Adipose tissue (tissue), 3 donors: ENCODE measurements around the gene MLLT3. TPM values are rescaled to one million over a fixed set of nuclear protein-coding genes. Genes with fewer than 3 reads are reported as not detected.

Source experiments
- H3K27ac ChIP-seq: one replicate; pipeline ENCODE4 v1.5.1; 2013; ENCODE audit warnings: low read depth, low read length
- WGBS, 3 donors: extraction: QIAGEN DNeasy Blood & Tissue Kit; methylation state at CpG; one replicate each; pipeline ENCODE4 v1.1.7; 2013; 5-methylcytosine and 5-hydroxymethylcytosine counted together
- polyA plus RNA-seq, 3 donors: library from polyadenylated mRNA; stranded (reverse); fragments of 200-250 nt; gene quantifications; one replicate each; pipeline ENCODE4 v1.2.3, GENCODE V29; 2013
- donor health status: healthy with polysubstance abuse.
- donor health status: Bipolar disorder and iron deficiency.
- donor health status: healthy.

MLLT3 gene
- polyA plus RNA-seq, 3 donors, result 2.5 to 10.7 (median 5.9) TPM

DNA sequence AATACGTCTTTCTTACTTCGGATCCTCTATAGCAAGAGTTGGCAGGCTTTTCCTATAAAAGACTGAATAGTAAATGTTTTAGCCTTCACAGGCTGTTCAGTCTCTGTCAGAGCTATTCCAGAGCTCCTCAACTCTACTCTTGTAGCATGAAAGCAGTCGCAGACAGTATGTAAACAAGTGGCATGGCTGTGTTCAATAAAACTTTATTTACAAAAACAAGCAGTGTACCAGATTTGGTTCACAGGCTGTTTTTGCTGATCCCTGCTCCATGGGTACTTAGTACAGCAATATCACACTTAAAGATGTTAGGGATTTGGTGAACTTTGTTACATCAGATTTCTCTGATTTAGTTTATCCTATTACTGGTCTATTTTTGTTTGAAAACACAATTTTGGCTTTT, 235.2 kb downstream of the MLLT3 start:
- WGBS, 3 donors, result 87 to 93% (median 89%) methylated on average over 3 of the region's 3 CpGs
- H3K27ac ChIP-seq, result no peak overlapping the region

DNA sequence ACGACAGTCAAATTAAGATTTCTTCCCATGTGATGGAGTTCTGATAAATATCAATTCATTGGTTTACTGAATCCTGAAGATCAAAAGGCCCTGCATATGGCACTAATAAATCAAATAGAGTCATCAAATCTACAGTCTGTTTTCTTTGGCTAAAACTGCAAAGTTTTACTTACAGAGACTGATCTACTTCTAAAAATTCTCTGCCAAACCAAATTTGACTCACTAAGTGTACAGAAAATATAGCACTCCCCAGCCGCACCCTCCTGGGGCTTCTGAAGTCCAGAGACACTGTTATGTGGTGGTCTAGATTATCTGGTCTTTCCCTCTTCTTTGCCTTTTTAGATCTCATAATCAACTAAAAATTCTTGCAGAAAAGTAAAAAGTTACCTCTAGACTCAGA, 237.7 kb downstream of the MLLT3 start:
- 82 to 87% (median 84%) methylated on average over 2 of the region's 2 CpGs for WGBS, 3 donors
- H3K27ac ChIP-seq, result no peak overlapping the region

GRCh38 chr9:20382460-20383071, 239.7 kb downstream of the MLLT3 start:
- 38 to 61% (median 49%) methylated on average over 2 of the region's 2 CpGs for WGBS, 3 donors
- H3K27ac ChIP-seq, result no peak overlapping the region

- no peak overlapping the region for H3K27ac ChIP-seq
- WGBS, 3 donors, result 56 to 87% (median 57%) methylated on average over 5 of the region's 5 CpGs
These were observed 241.8 kb downstream of the MLLT3 start for GRCh38 chr9:20380546-20380945.

DNA sequence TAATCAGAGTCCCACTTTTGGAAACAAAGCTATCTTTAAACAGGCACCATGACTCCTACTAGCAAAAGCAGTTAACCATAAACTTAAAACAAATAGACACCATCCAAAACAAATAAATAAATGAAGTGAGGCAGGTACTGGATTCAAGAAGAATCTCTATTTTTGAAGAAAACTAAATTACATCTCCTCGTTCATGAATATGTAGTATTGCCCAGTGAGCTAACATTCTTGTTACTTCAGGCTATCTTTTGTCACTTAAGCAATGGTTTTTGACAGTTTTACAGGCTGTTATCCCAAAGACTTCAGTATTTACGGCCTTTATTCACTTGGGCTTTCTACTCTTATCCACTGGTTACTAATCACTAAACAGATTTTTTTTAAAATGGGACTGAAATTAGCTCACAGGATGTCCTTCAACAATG, 242.5 kb downstream of the MLLT3 start:
- WGBS, 3 donors, result 49 to 72% (median 57%) methylated on average over 2 of the region's 2 CpGs
- no peak overlapping the region for H3K27ac ChIP-seq

GRCh38 chr9:20378851-20379250, 243.4 kb downstream of the MLLT3 start:
- H3K27ac ChIP-seq, result no peak overlapping the region
- WGBS, 3 donors, result 56 to 71% (median 68%) methylated on average over 3 of the region's 3 CpGs

DNA sequence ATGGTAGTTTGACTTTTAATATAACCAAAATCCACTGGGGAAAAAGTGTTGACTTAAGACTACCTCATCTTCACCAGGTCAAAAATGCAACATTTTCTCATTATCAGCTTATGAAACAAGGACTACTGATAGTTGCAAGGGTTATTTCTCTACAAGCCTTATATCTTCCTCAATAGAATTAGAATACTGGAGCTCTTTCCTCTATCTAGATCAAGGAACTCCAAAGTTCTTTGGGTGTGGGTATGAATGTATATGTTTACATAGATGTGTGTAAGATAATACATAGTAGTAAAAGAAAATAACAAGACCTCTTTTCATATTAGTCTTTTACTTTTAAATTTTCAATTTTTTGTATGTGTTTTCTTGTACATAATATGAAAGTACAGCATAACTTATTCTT, 244.5 kb downstream of the MLLT3 start:
- no peak overlapping the region for H3K27ac ChIP-seq

GRCh38 chr9:20376731-20377375, 245.4 kb downstream of the MLLT3 start:
- no peak overlapping the region for H3K27ac ChIP-seq
- WGBS, 3 donors, result 41 to 75% (median 47%) methylated on average over 4 of the region's 4 CpGs

GRCh38 chr9:20376042-20376441, 246.3 kb downstream of the MLLT3 start:
- WGBS, 3 donors, result 77 to 93% (median 79%) methylated on average over 4 of the region's 4 CpGs
- no peak overlapping the region for H3K27ac ChIP-seq

DNA sequence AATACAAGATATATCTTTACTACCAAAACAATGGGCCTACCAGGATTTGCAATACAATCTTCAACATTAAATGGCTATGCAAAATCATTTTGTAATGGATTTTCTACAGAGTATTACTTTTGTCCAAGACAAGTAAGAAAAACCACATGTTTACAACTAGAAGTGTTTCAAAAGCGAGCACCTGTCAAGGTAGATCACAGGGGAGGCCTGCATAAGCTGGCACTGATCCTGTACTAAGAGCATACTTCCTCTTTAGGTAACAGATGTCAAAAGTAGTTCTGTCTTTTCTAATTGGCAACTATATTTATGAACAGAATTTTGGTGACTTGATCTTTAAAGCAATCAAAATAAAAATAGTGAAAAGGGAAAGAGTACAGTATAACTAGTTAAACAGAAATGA, 249.0 kb downstream of the MLLT3 start:
- WGBS, 3 donors, result 49 to 76% (median 73%) methylated on average over 1 of the region's 1 CpG
- no peak overlapping the region for H3K27ac ChIP-seq

DNA sequence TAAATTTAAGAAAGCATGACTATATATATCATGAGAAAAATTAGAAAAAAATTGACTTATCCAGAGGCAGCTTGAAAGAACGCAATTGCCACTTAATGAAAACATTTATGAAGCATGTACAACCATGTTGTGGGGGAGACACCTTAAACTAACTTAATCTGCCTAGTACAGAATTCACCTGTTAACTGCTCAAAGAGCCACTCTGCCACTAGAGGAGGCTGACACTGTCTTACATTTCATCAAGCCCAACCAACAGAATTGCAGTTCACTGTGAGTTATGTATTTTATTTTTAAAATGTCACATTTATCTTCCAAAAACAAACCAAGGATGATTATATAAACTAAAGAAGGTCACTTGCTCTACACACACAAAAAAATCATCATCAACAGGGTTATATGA, 252.9 kb downstream of the MLLT3 start:
- 97 to 98% (median 98%) methylated on average over 1 of the region's 1 CpG for WGBS, 3 donors
- H3K27ac ChIP-seq, result no peak overlapping the region

- 94 to 98% (median 97%) methylated on average over 3 of the region's 3 CpGs for WGBS, 3 donors
- no peak overlapping the region for H3K27ac ChIP-seq
These were observed 254.4 kb downstream of the MLLT3 start for GRCh38 chr9:20367855-20368254.

GRCh38 chr9:20364959-20365358, 257.3 kb downstream of the MLLT3 start:
- WGBS, 3 donors, result 60 to 73% (median 63%) methylated on average over 3 of the region's 3 CpGs

DNA sequence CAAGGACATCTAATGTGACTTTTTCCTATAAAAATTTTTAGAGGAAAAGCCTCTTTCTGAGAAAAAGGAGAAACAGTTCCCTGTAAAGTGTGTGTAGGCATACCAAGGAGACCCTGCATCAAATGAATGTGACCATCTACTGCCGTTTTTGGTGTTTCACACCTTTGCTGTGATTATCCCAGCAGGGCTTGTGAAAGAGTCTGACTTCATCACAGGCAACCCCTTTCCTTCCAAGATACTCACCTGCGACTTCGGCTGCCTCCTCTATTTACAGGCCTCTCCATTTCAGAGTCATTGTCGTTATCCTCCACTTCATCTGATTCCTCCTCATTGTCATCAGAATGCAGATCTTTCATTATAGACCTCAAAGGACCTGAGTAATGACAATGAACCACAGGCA, 259.1 kb downstream of the MLLT3 start:
- WGBS, 3 donors, result 87 to 91% (median 90%) methylated on average over 4 of the region's 4 CpGs
- no peak overlapping the region for H3K27ac ChIP-seq

More at GRCh38 chr9:20364959-20365358, 257.3 kb downstream of the MLLT3 start:
- no peak overlapping the region for H3K27ac ChIP-seq

DNA sequence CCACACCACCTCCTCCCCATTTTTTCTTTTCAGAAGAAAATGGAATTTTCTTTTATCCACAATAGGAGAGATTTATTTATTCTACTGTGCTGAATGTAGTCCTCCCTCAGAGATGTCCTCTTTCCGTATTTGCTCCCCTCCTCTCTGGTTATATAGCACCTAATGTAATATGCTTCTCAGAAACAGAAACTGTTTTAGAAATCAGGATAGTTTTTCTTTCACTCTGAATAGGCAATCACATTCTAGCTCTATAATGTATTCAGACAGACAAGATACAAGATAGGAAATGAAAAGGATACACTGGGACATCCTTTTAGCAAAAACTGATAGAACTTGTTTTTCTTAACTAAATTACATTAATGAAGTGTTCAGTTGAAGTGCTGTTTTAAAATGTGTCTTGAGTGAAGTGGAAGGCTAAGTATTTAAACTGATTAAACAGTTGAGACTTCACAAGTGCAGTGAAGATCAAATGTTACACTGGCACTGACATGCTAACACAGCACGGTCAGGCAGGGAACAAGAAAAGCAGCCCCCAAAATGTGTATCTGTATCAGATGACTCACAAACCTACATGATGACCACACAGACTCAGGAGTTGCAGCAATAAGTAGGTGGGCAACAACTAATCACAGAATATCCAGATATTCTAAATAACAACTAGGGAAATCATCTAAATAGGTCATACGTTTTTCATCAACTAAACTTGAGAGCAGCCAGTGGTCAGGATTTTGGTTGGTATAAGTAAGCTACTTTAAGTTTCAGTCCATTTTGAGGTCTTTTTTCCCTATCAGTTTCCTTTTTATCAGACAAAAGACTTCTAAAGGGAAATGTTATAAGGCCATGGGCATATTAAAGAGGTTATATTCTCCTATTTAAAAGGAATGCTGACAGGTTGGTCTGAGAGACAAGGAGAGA, 260.4 kb downstream of the MLLT3 start:
- H3K27ac ChIP-seq, result no peak overlapping the region
- 84 to 91% (median 90%) methylated on average over 3 of the region's 3 CpGs for WGBS, 3 donors

DNA sequence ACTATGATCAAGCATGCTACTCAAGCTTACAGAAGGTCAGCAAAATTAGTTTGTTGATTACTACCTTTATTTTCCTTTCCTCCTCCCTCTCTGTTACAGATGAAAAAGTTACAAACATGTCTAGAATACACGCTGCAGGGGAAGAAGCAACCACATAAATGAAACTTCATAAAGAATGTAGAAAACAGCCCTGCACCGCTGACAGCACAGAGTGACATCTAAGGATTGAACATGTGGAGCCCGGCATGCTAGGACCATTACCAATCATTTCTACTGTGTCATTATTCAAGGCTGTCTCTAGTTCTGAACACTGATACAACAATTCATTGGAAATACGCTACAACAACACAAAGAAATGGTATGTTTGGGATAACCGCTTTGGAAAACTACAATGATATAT, 261.1 kb downstream of the MLLT3 start:
- no peak overlapping the region for H3K27ac ChIP-seq
- WGBS, 3 donors, result 93 to 95% (median 95%) methylated on average over 5 of the region's 5 CpGs

- WGBS, 3 donors, result 75 to 83% (median 78%) methylated on average over 5 of the region's 5 CpGs
- no peak overlapping the region for H3K27ac ChIP-seq
These were observed 264.1 kb downstream of the MLLT3 start for GRCh38 chr9:20358207-20358606.

GRCh38 chr9:20357037-20357432, 265.3 kb downstream of the MLLT3 start:
- H3K27ac ChIP-seq, result no peak overlapping the region
- WGBS, 3 donors, result 51 to 57% (median 54%) methylated on average over 2 of the region's 2 CpGs

DNA sequence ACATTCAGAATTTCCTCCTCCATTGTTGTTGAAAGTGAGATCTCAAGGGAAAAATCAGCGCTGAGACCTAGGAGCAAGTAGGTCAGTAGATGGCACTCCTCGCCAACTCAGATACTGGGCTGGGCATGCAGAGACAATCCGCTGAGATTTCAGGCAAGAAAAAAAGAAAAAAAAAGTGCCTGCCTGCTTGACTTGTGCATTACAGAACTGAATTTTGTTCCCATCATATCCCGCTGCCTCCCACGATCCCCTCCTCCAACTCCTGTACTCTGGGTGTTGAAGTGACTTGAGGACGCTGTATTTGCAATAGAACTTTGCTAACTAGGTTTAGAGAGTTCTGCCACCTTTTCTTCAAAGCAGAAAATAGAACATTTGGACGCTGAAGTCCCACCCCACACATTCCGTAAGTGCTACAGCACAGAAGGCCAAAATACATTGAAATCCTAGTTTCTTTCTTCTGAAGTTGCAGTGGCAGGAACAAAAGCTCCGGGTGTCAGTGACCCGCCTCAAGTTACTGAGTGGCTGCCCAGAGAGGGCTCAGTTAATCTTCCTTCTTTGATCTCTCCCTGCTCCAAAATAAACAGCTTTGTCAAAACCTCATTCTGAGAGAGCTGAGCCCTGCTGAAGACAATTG, 265.8 kb downstream of the MLLT3 start:
- WGBS, 3 donors, result 8 to 28% (median 26%) methylated on average over 10 of the region's 10 CpGs
- no peak overlapping the region for H3K27ac ChIP-seq
